ENCODE results near the gene WRAP53.

WRAP53 gene

DNA sequence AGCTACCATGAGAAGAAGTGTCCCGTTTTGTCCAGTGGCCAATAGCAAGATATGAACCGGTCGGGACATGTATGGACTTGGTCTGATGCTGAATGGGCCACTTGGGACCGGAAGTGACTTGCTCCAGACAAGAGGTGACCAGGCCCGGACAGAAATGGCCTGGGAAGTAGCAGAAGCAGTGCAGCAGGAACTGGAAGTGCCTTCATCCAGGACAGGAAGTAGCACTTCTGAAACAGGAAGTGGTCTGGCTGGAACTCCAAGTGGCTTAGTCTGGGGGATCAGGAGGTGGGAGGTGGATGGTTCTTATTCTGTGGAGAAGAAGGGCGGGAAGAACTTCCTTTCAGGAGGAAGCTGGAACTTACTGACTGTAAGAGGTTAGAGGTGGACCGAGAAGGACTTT lies 22.0 kb downstream of the WRAP53 start:
- no peak for DNase-seq

DNA sequence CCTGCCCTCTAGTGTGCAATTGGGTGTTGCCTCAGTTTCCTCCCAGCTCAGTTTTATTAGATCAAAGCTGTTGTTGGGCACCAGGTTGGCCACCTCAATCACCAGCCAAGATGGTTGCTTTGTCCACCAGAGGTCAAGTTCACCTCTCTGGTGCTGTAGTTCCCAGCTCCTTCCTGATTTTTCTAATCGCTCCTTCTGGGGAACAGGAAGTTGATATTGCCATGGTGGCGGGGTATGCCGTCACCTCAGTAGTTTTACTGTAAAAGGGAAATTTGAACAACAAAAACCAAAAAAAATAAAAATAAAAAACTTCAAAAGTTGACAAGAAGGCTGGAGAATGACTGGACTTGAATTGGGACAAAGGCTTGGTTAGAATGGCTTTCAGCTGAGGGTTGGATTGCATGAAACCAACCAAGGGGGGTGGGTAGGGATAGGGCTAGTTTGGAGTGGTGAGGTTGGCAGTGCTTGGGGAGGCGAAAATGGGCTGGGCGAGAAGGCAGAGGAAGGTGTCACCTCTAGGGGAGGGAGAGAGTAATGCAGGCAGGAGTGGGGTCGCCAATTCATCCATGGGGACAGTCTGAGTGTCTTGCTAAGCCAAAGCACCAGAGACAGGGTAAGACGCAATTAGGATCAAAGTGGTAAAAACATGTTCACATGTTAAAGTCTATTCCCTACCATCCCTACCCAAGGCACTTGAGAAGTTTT lies 22.9 kb downstream of the WRAP53 start:
- DNase-seq: no peak

DNA sequence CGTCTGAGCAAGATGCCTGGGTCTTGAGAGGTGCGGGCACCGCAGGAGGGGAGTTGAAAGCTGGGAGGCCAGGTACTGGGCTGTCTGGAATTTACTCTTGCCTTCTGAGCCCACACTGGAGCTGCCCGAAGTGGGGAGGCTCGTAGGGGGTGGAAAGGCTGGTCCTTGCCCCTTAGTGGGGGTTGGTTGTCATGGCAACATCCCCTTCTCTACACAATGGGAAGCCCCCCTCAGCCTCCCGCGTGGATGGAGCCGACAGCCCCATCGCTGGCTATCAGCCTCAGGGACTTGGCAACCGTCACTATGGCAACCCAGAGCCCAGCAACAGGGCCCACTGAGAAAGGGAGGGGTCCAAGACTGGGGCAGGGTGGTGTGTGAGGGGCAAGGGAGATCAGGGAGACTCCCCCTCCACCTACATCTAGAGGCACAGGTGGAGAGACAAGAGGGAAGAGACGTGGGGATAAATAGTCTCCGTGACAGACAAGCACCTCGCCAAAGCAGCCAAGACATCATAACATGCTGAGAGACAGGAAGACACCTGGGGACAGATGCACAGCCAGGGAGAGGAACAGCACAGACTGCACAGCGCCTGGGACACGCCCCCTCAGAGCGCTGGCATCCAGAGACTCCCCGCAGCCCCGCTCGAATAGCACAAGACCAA lies 24.0 kb downstream of the WRAP53 start:
- DNase-seq: no peak

DNA sequence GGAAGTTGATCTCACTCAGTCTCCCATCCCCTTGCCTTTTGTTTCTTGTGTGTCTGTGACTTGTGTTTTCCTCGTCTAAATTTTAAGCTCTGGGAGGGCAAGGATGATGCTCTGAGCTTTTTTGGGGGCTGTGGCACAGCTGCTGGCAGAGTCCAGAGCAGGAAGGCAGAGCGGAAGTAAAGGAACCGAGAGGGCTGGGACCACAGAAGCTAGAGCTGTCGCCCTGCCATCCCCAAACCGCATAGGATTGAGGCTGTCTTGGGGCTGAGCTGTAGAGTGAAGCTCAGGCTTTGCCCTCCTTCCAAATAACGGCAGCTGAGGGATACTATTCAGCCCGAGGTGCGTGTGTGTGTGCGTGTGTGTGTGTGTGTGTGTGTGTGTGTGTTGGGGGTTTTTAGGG lies 25.5 kb downstream of the WRAP53 start:
- DNase-seq: no peak

DNA sequence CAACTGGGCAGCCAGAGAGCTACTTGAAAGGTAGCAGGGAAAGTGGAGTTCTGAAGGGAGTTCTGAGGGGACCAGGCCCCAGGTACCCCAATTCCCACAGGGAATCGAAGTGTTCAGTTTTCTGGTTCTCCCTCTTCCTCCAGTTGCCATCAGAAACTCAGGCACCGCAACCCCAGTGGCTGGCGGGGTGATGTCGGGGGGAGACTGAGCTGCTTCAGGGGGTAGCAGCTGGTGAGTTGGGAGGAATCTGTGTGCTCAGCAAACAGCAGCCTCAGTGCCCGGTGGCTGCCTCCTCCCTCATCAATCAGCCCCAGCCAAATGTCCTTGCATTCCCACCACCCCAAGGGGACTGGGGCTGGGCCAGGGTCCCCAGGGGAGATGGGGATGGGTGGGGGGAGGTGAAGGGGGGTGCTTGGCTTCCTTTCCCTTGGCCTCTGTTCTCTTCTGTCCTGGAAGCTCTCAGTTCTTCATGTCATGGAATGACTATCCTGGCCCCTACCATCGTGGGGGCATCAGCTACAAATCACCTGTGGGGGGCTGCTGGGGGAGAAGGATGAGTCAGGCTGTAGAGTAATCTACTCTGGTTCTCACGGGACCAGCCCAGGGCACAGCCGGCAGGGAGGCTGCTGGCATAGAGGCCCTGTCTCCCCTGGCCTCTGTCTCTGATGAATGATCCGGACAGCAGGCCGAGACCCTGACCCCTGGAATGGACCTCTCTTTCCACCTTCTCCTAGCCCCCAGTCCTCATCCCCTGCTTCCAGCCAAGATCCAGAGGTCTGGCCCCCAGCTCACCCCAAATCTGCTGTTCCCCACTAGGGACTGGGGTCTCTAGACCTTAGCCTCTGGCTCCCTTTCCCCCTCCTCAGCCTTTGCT lies 26.7 kb downstream of the WRAP53 start:
- no peak for DNase-seq

DNA sequence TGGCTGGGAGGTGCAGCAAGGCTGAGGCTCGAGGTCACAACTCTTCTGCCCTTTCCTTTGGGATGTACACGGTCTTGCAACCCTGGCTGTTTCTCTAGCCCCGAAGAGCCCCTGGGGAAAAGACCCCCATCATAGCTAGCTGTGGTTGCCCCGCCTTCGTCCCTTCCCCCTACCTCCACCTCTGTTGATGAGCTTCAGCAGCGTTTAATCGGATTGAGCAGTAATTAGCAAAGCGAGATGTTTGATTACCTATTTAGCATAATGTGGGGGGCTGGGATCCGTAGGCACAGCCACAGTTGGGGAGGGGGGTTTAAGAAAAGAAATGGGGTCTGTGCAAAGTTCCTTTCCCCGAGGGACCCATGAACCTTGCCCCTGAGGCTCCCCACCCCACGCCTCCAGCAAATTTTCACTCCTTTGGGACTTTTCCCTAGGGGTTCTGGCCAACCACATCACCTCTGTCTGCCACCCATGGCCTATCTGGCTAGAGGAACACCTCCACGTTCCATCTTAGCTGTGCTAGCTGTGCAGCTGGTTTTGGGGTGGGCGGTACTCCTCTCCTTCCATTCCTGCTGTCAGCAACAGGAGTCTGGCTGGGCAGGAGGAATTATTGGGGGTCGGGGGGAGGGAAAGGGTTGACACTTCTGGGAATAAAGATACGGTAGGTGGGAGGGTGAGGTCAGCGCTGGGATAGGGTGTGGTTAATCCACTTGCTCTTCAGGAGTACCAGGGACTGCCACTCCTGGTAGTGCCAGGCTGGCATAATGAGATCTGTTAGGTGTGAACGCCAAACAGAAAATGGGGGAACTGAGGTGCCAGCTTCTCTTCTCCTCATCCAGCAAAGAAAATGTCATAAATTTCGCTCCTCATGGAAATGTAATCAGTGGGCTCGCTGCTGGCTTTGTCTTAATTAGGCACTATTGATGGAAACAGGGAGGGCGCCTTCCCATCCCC lies 27.9 kb downstream of the WRAP53 start:
- no peak for DNase-seq

DNA sequence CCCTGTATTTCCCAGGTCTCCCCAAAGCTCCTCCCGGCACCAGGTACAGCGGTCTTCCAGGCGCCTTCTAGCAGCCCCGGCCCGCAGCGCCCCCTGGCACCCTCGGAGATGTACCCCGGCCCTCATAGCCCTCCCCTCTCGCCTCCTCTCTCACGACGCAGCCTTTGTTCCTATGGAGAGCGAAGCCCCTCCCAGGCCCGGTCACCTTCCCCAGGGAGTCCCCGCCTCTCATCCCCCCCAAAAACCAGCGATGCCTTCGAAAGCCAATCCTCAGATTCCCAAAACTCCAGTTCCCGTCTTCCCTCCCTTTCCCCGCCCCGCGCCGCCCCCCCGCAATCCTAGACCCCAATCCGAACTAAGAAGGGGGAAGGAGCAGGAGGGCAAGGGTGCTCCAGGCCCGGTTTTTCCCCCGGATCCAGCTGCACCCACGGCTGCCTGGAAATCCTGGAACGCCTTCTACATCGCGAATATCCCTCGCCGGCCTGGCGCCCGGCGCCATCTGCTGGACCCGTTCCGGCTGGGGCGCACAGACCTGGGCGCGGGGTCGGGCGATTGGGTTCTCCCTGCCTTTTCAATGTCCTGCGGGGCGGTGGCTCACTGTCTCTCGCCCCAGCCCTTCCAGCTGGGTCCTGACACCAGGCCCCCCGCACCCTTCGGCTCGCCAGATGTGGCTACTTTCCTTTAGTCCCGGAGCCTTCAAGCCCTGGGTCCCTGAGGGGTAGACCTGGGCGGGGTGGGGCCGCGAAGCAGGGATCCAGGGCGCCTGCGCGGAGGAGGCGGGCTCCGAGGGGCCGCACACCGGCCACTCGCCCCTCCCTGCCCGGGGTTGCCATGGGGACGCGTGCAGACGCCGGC lies 28.9 kb downstream of the WRAP53 start, which contains the start of gene DNAH2:
Gene DNAH2, plus strand, starts transcription at position 844 of the 855 bp plus-strand sequence. CDS start 1,991 bp downstream, outside the sequence.
- peak; percentile 86 for DNase-seq

DNA sequence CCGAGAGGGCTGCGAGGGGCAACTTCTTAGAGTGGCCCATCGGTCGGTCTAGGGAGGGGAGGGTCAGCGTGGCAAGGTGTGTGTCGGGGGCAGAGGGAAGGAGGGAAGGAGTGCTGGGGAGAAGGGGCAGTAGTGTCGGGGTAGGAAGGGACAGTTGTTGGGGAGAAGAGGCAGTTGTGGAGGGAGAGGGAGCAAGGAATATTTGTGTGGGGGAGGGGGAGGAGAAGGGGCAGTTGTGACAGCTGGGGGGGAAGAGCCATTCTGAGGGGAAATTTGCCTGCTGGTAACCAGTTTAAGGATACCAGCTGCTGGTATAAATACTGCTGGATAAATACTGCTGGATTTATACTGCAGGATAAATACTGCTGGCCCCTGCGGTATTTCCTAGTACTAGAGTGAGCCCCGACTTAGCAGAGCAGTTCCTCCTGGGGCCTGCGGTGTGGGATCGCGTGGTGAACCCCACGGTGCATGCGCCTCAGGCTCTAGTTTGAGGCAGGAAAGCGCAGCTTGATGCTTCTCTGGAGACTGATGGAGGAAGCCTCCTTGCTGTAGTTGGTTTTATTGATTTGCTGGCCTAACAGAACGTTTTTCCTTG lies 29.6 kb downstream of the WRAP53 start:
- DNase-seq: no peak

DNA sequence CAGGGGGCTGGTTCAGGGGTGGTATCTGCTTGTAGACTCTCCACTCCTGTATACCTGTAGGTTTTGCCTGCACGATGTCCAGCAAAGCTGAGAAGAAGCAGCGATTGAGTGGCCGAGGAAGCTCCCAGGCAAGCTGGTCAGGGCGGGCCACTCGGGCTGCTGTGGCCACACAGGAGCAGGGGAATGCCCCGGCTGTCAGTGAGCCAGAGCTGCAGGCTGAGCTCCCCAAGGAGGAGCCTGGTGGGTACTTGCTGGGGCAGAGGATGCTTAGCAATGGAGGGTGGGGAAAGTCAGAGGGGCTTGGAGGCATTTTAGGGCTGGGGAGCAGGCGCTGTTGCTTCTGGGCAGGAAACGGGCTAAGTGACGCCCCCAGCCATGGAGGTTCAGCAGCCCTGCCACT lies 31.4 kb downstream of the WRAP53 start:
- no peak for DNase-seq

DNA sequence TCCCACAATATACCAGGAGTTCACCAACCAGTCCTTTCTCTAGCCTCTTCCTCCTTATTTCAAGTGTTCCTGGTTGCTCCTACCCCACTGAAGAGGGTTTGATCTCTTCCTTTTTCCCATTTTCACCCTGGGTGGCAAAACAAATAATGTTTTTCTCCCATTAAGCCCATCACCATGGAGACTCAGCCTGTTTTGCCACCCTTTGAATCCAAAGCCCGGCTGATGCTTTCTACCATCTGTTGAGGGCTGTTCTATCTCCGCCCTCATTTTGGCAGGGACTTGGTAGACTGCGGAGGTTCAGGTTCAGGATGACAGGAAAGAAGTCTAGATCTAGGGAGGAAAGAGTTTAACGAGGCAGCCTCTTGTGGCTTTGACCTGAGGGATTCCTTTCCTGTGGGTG lies 31.8 kb downstream of the WRAP53 start:
- no peak for DNase-seq

DNA sequence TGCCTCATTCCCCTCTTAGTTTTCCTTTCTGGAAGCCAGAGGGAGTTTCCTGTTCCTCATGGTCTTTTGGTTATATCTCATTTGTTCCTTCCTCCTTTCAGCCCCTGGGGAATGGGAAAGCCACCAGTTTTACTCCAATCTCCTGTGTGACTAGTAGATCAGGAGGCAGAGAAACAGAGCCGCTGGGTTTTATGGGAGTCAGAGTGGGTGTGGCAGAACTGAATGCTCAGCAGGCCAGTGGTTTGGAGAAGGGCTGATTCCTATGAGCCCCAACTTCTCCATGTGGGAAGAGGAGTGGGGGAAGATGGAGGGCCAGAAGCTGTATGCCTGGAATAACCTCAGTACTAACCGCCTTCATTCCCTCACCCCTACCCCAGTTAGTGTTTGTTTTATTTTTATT lies 33.3 kb downstream of the WRAP53 start:
- DNase-seq: no peak

DNA sequence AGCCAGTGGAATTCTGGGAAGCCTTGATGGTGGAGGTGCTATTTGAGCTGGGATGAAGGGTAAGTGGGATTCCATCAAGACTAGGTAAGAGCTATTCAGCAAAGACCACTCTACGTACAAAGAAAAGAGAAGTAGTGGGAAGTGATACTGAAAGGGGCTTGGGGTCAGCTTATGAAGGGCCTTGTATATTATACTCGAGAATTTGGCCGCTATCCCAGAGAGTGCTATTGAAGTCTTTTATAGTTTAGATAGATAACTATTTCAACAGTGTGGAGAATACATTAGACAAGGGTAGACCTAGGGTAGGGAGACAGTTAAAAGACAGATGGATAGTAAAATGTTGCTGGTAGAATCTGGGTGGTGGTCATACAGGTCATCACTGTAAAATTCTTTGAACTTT lies 39.6 kb downstream of the WRAP53 start:
- DNase-seq: no peak

DNA sequence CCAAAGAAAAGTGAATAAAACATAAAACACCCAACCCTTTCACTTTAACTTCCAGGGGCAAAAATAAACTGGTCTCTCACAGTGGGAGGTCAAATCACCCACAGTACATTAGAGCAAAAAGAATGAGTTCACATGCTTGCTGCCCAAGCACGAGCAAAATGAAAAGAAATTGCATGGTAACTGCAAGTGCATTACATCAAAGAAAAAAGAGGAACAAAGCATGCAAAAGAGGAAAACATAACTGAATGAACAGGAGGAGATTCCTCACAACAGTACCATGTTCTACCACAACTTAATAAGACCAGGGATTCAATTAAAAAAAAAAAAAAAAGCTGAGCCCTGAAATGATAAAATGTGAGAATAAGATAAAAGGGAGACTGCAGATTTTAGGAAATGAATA lies 41.5 kb downstream of the WRAP53 start:
- no peak for DNase-seq

DNA sequence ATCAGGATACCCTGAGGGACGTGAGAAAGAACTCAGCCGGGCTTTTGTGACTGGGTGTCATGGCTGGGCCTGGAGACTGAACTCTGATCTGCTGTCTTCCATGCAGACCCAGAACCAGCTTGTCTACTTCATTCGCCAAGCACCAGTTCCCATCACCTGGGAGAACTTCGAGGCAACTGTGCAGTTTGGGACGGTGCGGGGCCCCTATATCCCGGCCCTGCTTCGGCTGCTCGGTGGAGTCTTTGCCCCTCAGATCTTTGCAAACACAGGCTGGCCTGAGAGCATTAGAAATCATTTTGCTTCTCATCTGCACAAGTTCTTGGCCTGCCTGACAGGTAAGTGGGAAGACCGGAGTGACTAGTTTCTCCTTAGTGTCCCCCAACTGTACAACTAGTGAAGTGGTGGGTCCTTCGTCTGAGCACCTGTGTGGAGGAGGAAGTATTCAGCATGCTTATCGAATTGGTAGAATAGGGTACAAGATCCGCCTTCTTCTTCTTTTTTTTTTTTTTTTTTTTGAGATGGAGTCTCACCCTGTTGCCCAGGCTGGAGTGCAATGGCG lies 44.8 kb downstream of the WRAP53 start:
- DNase-seq: no peak

DNA sequence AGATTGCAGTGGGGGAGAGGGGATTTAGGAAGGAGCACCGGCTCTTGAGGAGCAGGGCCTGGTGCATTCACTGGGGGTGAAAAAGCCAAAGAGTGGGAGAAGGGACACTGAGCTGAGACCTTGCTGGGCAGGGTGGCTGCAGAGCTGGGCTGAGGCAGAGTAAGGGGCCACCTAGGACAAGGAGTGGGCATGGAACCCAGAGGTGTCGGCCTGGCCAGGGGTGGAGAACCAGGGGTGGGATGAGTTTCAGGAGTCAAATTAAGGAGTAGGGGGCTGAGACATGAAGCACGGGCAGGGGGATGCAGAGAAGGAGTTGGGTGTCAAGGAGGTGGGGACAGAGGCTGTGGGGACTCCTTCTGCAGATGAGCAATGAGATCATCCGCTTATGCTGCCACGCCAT lies 49.3 kb downstream of the WRAP53 start:
- DNase-seq: no peak

DNA sequence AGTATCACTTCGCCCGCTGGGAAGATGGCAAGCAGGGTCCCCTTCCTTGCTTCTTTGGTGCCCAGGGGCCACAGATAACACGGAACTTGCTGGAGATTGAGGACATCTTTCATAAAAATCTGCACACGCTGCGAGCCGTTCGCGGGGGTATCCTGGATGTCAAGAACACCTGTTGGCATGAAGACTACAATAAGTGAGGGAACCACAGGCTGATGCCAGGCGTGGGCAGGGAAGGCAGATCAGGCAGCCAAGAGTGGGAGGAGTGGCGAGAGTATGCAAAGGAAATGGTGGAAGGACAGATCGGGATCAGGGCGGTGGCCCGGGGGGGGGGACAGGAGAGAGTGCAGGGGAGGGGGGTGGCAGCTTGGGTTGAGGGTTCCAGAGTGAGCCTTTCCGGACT lies 51.5 kb downstream of the WRAP53 start:
- no peak for DNase-seq

DNA sequence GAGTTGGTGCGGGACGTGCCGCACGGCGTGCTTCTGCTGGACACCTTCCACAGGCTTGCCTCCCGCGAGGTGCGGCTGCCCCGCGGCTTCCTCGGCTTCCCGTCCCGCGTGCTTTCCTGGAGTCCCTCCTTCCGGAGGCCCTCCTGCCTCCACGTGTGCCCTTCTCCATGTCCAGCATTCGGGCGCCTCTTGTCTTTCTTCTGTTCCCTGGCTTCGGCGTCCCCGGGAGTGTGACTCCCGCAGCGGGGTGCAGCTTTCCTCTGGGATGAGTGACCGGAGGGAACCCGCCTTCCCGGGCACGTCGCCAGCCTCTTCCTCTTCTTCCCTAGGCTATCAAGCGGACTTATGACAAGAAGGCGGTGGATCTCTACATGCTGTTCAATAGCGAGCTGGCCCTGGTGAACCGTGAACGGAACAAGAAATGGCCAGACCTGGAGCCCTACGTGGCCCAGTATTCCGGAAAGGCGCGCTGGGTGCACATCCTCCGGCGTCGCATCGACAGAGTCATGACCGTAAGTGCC lies 52.3 kb downstream of the WRAP53 start:
- DNase-seq: no peak

DNA sequence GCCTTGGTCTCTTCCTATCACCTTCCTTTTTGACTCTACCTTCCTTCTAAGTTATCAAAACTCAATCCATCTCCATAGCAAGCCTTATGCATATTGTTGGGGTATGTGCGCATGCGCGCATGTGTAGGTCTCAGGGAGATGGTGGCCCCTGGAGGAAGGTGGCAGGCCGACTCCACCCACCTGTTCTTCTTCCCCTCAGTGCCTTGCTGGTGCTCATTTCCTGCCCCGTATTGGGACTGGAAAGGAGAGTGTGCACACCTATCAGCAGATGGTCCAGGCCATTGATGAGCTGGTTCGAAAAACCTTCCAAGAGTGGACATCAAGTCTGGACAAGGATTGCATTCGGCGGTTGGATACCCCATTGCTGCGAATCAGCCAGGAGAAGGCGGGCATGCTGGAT lies 54.5 kb downstream of the WRAP53 start:
- no peak for DNase-seq

DNA sequence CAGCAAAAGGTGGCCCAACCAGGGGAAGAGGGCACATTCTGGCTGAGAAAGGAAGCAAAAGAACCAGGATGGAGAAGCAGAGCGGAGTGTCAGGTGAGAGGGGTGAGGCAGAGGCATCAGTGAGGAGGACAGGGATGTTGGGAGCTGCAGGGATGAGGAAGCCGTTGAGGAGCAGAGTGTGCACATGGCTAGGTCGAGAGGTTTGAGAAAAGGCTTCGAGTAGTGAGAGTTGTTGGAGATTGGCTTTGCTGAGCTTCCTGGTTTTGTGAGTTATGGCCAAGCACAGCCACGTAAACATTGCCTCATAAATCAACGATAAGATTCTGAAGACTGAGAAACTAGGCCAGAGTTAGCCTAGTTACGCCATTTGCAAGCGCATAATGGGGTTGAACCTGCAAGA lies 56.1 kb downstream of the WRAP53 start:
- DNase-seq: no peak

DNA sequence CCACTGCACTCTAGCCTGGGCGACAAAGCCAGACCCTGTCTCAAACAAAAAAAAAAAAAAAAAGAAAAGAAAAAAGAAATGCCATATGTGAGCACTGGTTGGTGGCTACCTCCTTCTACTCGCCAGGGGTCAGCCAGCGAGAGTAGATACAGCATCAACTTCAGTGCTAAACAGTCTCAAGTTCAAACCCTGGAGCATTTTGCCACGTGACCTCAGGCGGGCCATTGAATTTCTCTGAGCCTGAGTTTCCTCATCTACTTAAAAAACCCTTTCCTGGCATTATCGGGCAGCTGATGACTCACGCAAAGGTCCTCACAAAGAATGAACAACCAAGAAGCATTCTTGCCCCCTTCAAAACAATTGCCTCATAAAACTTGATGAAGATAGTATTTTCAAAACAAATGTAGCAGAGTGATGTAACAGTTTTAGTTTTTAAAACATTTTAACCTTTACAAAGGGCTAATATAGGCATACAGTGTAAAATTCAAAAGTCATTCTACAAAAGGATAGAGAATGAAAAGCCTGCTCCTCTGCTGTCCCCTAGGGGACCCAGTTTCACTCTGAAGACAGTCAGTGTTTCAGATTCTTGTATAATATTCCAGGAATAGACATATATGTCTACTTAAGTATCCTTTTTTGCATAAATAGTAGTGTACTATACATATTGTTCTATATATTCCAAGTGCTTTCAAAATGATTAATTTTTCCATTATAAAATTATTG lies 57.6 kb downstream of the WRAP53 start:
- DNase-seq: no peak
